Measurements from ENCODE around the gene HIBADH.
"Not testable (repeated sequence)": the region's sequence is repeated elsewhere in the genome, so short reads cannot be mapped to it uniquely, and the experiment has no call there.

The HIBADH gene

DNA sequence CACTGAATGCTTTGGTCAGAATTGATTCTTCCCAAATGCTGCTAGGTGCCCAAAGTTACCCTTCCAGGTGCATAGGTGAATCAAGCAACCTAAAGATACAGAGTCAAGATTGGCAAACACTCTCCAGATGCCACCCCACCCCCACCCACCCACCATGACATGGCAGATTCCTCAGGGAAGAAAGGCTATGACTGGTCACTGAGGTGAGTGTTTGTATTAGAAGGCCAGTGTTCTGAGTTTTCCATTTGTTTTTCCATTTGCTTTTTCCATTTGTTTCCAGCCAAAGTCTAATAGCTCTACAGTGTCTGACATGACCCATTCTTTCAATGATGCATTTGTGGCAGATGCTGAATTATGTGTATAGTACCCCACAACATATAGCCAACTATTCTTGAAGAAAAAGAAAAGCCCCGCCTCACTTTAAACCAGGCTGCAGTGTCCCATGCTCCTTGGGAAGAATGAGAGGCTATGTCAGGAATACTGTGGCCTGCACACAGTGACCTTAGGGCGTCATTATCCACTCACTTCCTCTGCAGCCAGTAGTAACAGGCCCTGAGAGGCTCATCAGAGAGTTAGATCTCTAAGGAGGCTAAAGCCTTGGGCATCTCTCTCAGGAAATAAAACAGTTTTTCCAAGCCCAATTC lies 16.1 kb upstream of the HIBADH start:
- DNase-seq, result no peak

DNA sequence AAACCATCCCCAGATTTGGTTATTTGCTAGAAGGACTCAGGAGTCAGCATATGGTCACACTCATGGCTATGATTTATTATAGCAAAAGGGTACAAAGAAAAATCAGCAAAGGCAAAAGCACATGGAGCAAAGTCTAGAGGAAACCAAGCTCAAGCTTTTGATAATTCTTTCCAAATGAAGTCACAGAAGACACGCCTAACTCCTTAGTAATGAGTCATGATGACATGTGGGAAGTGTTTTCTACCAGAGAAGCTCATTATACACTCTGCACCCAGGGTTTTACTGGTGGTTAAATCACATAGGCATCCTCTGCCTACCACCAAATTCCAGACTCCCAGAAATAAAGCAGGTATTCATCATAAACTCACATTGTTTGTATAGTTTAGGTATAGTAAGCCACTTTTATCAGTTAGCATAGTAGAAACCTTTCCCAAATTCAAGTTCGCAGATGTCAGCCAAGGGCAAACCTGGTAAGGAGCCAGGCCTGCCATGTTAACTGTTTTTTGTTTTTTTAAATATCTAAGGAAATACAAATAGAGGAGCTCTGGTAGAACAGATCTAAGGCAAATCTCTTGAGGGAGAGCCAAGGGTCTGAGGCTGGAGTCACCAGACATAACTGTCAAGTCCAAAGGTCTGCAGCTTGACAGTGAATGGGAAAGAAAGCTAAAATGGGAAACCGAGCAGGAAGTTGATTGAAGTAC lies 15.4 kb upstream of the HIBADH start:
- DNase-seq, result peak; percentile 97

DNA sequence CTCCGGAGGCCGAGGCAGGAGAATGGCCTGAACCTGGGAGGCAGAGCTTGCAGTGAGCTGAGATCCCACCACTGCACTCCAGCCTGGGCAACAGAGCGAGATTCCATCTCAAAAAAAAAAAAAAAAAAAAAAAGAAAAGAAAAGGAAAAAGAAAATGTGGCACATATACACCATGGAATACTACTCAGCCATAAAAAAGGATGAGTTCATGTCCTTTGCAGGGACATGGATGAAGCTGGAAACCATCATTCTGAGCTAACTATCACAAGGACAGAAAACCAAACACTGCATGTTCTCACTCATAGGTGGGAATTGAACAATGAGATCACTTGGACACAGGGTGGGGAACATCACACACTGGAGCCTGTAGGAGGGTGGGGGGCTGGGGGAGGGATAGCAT lies 11.4 kb upstream of the HIBADH start:
- not testable (repeated sequence) for DNase-seq

DNA sequence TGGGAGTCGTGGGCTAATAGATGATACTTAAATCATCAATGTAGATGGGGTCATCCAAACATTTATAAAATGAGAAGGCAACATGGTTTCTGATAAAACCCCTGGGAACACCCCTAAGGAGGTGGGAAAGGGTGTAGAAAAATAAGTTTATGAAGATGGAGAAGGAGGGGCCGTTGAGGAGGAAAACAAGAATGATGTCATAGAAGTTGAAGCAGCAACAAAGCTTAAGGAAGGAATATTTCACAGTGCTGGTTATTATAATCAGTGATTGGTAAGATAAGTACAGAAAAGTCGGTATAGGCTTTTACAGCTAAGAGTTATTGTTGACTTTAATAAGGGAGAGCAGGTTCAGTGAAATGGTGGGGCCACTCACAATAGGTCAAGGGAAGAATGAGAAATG lies 9.0 kb upstream of the HIBADH start:
- DNase-seq, result no peak

DNA sequence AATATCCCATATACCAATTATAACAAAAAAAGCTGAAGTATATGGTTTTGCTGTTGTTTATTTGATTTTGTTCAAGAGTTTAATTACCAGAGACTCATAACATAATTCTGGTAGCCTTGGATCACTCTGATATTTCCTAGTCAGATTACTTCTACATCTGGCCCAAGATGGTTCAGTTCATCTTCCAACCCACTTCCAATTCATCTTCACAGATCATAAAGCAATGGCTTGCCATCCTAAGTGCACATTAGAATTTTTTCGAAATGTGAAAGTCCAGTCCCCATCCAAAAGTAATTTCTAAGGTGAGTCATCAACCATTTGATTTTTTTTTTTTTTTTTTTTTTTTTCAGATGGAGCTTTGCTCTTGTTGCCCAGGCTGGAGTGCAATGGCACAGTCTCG lies 8.0 kb upstream of the HIBADH start:
- DNase-seq, result no peak

DNA sequence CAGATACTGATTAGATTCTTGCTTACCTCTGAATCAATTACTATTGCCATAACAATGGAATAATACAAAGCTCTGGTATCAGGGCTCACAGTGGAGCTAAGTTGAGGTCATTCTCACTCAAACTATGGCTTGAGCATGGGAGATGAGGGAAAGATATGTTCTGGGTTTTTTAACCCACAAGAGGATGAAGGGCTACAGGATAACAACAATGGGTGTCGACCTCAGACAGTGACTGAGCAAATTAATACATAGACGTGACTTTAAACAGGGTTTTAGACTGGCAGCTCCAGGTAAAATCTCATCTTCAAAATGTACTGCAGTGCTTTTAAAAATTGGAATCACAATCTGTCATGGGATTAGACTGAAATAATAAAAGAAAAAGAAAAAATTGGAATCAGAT lies 7.5 kb upstream of the HIBADH start:
- no peak for DNase-seq

DNA sequence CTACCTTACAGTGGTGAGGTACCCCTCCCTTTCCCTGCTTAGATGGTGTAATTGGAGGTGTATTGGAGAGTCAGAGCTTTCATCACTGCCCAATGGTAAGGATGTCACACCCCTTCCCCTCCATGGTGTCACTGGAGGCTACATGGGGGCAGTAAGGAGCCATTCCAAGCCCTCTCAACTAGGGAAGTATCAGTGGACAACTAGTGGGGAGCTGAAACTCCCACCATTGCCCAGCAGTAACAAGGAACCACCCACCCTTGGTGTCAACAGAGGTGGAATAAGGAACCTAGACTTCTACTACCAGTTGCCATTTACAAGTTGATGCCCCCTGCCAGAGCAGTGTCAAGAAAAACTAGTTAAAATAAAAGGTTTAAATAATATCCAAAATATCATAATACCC lies 2.8 kb upstream of the HIBADH start:
- no peak for DNase-seq

DNA sequence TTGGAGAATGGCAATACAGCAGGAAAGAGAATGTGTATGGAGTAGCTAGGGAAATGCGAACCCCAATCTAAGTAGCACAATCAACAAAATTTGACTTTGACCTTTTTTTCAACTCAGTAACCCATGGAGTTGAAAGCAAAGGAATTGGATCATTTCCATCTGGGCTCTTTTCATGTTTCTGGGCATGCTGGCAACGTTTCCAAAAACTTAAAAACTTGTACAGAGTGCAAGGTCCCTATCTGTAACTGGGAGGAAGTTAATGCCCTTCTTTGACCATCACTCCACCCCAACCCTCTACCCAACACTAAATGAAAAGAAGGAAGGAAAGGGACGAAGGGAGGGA lies 1.3 kb upstream of the HIBADH start:
- no peak for DNase-seq

DNA sequence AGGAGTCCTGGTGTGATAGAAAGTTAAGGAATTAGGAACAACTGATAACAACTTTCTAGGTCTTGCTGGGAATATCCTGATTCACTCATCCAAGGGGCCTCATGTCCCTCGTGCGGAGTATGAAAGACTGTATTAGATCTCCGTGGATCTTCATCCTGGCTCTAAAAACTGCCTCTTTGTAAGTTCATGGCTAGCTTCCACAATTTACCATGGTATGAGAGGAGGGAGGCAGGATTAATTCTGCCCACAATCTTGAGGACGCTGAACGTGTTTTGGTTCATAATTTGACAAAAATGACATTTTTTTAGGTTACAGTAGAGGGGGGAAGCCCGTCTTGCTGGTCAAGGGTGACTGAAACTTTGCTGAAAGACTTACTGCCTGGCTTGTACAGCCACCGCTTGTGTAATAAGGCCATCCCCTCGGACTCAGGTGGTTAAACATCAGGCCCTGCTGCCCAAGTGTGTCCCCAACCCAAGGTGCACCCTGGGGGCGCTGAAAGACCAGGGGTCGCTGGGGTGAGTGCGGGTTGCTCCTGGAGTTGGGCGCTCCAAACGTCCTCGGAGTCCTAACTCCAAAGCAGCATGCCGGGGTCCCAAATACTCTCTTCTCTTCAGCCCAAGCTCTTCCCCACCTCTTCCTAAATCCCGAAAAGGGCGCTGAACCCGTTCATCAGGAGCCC lies 733 bp downstream of the HIBADH start:
- no peak for DNase-seq

DNA sequence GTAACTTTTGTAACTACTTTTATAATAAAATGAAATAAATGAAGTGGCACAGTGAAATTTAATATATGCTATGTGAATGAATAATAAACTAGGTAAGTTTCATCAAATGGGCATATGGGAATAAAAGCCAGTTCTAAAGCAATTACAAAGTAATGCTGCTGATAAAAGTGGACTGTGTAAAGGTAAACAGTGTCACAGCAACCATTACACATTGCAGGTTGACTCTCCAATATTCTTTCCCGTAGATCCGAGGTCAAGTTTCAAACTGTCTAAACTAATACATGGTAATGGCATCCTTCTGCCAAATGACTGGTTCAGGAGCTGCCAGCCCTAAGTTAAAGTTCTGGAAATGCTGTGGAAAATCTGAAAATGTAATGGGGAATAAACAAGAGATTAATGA lies 6.0 kb downstream of the HIBADH start:
- DNase-seq, result no peak

DNA sequence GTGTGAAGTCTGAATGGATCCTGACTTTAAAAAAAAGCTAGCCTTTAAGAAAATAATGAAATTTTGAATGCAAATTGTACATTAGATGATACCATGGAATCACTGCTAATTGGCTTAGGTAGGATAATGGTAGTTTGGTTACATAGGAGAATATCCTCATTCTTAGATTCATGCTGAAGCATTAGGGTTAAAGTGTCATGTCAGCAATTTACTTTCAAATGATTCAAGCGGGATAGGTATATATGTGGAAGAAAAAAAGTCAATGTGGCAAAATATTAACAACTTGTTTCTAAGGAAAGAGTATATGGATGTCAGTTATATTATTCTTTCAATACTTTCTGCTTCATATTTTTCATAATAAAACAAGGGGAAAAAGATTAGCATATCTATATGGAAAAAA lies 7.5 kb downstream of the HIBADH start:
- no peak for DNase-seq

DNA sequence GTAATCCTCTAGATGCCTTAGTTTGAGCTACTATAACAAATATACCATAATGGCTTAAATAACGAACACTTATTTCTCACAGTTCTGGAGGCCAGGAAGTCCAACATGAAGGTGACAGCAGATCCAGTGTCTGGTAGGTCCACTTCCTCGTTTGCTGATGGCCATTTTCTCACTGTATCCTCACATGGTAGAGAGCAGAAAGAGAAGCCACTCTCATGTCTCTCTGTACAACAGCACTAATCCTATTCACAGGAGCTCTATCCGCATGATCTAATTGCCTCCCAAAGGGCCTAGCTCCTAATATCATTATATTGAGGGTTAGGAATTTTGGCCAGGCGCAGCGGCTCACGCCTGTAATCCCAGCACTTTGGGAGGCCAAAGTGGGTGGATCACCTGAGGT lies 10.2 kb downstream of the HIBADH start:
- DNase-seq, result no peak

DNA sequence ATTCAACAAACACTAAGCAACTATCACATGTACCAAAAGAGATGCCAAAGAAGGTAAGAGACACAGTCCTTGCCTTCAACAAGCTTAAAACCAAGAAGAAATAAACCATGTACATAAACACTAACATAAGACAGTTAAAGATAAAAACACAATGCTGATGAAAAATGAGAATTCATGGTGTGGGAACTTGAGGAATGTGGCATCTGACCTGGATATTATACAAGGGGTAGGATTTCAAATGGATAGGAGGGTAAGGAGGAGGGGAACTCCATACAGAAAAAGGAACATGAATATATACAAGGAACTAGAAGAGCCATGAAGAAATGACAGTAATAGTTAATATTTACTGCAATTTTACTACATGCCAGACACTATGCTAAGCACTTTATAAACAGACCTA lies 11.0 kb downstream of the HIBADH start:
- DNase-seq, result peak; percentile 31

DNA sequence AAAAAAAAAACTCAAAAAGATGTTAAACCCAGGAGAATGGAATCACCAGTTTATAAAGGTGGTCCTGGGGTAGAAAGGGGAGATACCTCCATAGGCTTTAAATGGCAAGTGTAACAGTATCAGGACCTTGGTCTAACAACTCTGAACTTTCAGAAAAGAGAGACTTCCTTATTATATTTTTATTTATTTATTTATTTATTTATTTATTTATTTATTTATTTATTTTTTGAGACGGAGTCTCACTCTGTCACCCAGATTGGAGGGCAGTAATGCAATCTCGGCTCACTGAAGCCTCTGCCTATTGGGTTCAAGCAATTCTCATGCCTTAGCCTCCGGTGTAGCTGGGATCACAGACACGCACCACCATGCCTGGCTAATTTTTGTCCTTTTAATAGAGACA lies 12.4 kb downstream of the HIBADH start:
- no peak for DNase-seq

DNA sequence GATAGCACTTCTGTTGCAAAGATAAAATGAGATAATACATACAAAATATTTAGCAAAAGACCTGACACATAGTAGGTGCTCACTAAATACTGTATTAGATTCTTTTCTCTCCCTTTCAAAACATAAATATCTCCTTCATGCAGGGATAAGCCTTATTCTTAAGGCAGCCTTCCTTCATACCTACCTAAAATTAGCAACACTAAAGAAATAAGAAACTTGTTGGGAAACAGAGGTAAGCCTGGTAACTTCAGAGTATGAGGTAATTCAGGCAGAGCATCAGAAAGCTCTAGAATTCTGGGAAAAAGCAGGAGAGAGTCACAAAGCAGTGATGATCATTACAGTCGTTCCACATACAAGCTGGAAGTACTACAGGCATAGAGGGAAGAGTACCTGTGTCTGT lies 15.2 kb downstream of the HIBADH start:
- DNase-seq, result no peak

DNA sequence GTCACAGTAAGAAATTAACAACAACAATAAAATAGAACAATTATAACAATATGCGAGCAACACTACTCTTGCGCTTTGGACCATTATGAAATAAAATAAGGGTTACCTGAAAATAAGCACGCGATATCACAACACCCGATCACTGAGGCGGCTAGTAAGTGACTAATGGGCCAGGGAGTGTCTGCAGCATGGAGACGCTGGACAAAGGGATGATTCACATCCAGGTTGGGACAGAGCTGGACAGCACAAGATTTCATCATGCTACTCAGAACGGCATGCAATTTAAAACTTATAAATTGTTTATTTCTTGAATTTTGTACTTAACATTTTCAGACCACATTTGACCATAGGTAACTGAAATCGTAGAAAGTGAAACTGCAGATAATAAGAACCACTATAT lies 15.6 kb downstream of the HIBADH start:
- peak; percentile 5 for DNase-seq

DNA sequence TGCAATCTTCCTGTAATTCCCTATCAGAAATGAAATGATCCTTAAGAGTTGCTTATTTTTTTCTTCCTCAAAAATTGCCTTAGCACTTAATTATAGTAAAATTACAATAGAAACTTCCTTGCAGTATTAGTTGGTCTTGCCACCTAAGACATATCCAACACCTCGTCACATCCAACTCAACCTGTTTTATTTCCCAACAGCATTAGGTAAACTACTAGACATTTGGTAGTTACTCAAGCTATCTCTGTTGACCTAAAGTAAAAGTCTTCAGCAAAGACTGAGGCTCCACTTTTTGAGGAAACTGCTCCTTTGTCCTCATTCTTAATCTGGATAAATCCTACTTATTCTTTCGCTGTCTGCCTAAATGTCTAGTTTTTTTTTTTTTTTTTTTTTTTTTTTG lies 20.4 kb downstream of the HIBADH start:
- DNase-seq, result no peak

DNA sequence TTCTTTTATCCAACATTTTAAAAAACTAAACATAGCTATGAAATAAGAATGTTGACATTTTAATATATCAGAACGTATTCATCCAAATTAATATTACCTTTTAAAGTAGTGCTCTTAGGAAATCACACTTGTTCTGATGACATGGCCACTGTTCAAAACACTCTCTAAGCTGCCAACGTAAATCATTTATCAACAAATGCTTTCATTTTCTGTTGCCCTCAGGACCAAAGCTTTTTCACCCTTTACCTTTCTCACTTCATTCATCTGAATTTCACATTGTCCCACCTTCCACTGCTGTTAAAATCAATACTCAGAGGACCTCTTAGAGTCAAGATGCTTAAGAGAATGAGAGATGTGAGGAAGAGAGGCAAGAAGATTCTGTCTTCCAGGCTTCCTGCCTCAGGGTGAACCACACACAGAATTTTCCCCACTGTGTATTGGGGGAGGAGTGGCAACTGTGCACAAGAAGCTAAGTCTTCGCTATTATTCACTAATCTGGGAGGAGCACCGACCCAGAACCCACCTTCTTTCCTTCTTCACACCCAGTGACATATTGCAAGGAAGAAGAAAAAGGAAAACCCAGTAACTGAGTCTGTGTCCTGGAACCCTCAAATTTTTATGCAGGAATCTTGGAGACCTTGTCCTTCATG lies 21.0 kb downstream of the HIBADH start:
- no peak for DNase-seq

DNA sequence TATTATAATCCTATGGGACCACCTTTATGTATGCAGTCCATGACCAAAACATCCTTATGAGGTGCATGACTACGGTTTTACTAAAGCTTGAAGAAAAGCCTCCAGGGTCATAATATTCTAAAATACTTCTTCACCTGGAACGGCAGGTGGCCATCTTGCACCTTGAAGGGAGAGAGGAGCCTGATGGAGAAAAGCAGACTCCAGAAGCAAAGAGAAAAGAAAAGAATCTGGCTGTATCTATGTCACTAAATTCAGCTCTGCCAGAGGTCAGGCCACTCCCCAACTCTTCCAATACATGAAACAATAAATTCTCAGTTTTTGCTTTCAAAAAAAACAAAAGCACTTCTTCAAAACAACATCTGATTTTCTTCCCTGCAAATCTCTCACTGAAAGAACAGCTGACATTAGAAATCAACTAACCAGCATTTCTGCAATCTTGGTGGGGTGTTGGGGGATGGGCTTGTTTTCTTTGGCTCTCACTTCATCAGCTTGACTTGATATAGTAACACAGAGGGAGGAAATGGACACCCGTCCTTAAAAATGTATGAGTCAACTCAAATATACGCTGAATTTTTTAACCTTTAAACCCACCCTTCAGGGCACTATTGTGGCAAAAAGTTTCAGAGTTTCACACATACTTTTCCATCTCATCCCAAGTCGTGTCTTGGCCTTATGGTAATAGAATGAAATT lies 21.7 kb downstream of the HIBADH start:
- DNase-seq, result peak; percentile 75

DNA sequence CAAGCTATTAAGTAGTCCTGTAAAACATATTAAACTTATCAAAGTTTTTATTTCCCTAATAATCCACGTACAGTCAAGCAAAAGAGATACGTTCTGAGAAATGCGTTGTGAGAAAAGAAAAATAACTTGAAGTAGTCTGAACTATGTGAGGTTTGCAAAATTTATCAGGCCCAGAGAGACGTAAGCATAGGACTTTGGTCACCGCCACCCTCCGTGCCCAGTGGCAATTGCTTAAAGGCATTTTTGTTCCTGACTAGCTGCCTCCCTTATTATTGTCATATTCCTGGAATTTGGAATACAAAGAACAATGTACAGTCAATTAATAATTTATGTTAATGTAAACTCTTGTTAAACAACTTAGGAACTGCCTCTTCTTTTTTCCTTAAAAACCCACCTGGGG lies 22.8 kb downstream of the HIBADH start:
- no peak for DNase-seq

DNA sequence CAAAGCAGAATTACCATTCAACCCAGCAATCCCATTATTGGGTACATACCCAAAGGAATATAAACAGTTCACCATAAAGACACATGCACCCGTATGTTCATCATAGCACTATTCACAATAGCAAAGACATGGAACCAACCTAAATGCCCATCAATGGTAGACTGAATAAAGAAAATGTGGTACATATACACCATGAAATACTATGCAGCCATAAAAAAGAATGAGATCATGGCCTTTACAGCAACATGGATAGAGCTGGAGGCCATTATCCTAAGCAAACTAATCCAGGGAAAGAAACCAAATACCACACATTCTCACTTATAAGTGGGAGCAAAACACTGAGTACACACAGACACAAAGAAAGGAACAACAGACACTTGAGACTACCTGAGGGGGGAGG lies 23.6 kb downstream of the HIBADH start:
- not testable (repeated sequence) for DNase-seq

DNA sequence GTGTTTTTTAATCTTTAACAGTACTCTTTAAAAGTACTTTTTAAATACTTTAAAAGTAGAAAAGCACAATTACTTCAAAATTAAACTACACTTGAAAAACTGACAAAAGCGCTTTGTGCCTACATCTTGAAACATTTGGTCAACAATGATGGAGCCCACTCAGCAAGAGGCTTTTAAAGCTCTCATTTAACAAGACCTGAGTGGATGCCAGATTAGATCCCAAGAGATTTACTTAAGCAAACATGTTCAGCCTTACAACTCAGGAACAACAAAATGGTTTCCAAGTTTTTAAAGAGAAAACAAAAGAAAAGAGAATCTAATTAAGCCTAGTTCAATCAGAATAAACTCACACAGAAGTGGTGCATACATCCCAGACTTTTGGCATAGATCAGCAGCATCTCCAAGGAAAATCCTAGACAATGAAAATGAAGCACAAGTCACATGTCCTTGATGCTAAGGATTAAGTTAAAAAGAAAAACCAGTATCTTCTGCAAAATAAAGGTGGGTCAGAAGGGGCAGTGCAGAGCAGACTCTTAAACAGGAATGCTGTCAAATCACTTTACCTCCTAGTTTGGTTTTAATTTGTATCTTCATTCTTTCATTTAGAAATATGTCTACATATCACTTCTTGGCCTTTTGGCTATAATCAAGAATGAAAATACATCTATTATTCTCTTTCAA lies 26.2 kb downstream of the HIBADH start:
- peak; percentile 13 for DNase-seq

DNA sequence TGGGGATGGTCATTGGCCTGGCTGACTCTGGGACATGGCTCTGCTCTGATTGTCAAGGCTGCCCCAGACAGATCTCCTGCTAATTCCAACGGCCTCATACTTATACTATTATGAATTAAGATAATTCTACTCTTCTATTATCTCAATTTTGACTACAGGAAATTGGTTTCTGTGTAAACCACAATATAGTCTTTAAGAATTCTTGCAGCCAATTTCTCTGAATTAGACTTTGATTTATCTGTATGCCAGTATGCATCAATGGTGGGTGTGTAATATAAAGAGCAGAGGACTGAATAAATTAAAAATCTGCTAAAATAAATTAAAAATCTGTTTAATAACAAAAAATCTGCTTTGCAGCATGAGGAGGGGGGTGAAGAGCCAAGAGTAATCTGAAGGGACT lies 27.0 kb downstream of the HIBADH start:
- no peak for DNase-seq

Data from fibroblast of skin of right quadriceps (primary cell).